ENCODE measurements around the gene IGF2R. TPM values are rescaled to one million over a fixed set of nuclear protein-coding genes. Genes with fewer than 3 reads are reported as not detected.

The IGF2R gene
- total RNA-seq, 1 experiment from 2014 or later: 31.5 TPM

- Histone ChIP-seq H2AFZ (ENCODE audit: low read length) (no peak overlapping the region), H3K36me3 (ENCODE audit: low read depth, low read length) (peaks cover 43% of the 10 kb centered on the region), H3K9me2 (replicated peaks; ENCODE audit: low read length) (no peaks in the 10 kb centered on the region), H3F3A (ENCODE audit: low read length, unreplicated experiment) (peaks cover 6% of the 10 kb centered on the region), H3K9ac (ENCODE audit: low read length) (peak overlapping the region; percentile 53; the same call in 1 of the 2 replicates), H3K4me3 (ENCODE audit: low read length) (0 out of 2 replicates have a peak overlapping the region, but pooled peaks have one; percentile 52), H3K9me3 (ENCODE audit: low read length) (no peaks in the 10 kb centered on the region), H3K27me3 (ENCODE audit: low read length) (no peaks in the 10 kb centered on the region), H4K20me1 (ENCODE audit: low read length) (no peaks in the 10 kb centered on the region), H3K4me1 (ENCODE audit: insufficient read depth, low read length) (peaks cover 34% of the 10 kb centered on the region), H3K27ac (ENCODE audit: low read length) (peak overlapping the region; percentile 99), H3K4me2 (ENCODE audit: low read length) (peak overlapping the region; percentile 82), H3K79me2 (ENCODE audit: low read length) (0 out of 2 replicates have a peak, but pooled peaks cover 8% of the 10 kb centered on the region)
- BruUV-seq (replicated peaks): no TSS peak
- TF ChIP-seq CTCF (conservative IDR thresholded peaks at IDR 0.05; ENCODE audit: low read depth, low read length) (no peak), EZH2 (IDR thresholded peaks at IDR 0.05; ENCODE audit: low read length, unreplicated experiment) (no peak), EZH2phosphoT487 (IDR thresholded peaks at IDR 0.05; ENCODE audit: borderline replicate concordance, low read length) (no peak)
- ChIA-PET POLR2A (ENCODE audit: unreplicated experiment) (no interaction called here), CTCF (no interaction called here)
- DNase-seq (no peak), ATAC-seq (no peak)
- intact Hi-C loops (cut with micrococcal nuclease): loop anchor here (2.0 to 5.0 kb wide), 2 partner anchors 71 to 181 kb away; no protein-coding TSS in a partner anchor
These were observed 74.9 kb downstream of the IGF2R start for GRCh38 chr6:160043784-160044183.

- Histone ChIP-seq H3K4me3 (ENCODE audit: low read length) (no peak overlapping the region), H3K79me2 (ENCODE audit: low read length) (0 out of 2 replicates have a peak, but pooled peaks cover 8% of the 10 kb centered on the region), H3F3A (ENCODE audit: low read length, unreplicated experiment) (peaks cover 6% of the 10 kb centered on the region), H3K36me3 (ENCODE audit: low read depth, low read length) (peaks cover 43% of the 10 kb centered on the region), H3K4me2 (ENCODE audit: low read length) (no peak overlapping the region), H3K27ac (ENCODE audit: low read length) (no peak overlapping the region), H3K9me2 (replicated peaks; ENCODE audit: low read length) (no peaks in the 10 kb centered on the region), H3K9ac (ENCODE audit: low read length) (no peak overlapping the region), H3K4me1 (ENCODE audit: insufficient read depth, low read length) (peaks cover 34% of the 10 kb centered on the region), H2AFZ (ENCODE audit: low read length) (no peak overlapping the region), H3K9me3 (ENCODE audit: low read length) (no peaks in the 10 kb centered on the region), H4K20me1 (ENCODE audit: low read length) (no peaks in the 10 kb centered on the region), H3K27me3 (ENCODE audit: low read length) (no peaks in the 10 kb centered on the region)
- POLR2A ChIA-PET (ENCODE audit: unreplicated experiment): no interaction called here
- ATAC-seq (no peak), DNase-seq (no peak)
- no TSS peak for BruUV-seq (replicated peaks)
- CTCF ChIA-PET: no interaction called here
- intact Hi-C loops (cut with micrococcal nuclease): loop anchor here (5.0 kb wide), 1 partner anchor 72 kb away; no protein-coding TSS in a partner anchor
- TF ChIP-seq EZH2 (IDR thresholded peaks at IDR 0.05; ENCODE audit: low read length, unreplicated experiment): no peak
- TF ChIP-seq CTCF (conservative IDR thresholded peaks at IDR 0.05; ENCODE audit: low read depth, low read length): no peak
- no peak for TF ChIP-seq EZH2phosphoT487 (IDR thresholded peaks at IDR 0.05; ENCODE audit: borderline replicate concordance, low read length)
These were observed 75.8 kb downstream of the IGF2R start for GRCh38 chr6:160044687-160045086.

GRCh38 chr6:160048471-160048870 lies 79.6 kb downstream of the IGF2R start:
- intact Hi-C loops (cut with micrococcal nuclease): no loop called here
- Histone ChIP-seq H2AFZ (ENCODE audit: low read length) (no peak overlapping the region), H3F3A (ENCODE audit: low read length, unreplicated experiment) (no peaks in the 10 kb centered on the region), H3K4me1 (ENCODE audit: insufficient read depth, low read length) (peaks cover 8% of the 10 kb centered on the region), H3K27ac (ENCODE audit: low read length) (no peak overlapping the region), H3K79me2 (ENCODE audit: low read length) (0 out of 2 replicates have a peak, but pooled peaks cover 8% of the 10 kb centered on the region), H3K36me3 (ENCODE audit: low read depth, low read length) (peaks cover 59% of the 10 kb centered on the region), H4K20me1 (ENCODE audit: low read length) (no peaks in the 10 kb centered on the region), H3K9me3 (ENCODE audit: low read length) (no peaks in the 10 kb centered on the region), H3K9me2 (replicated peaks; ENCODE audit: low read length) (no peaks in the 10 kb centered on the region), H3K4me2 (ENCODE audit: low read length) (no peak overlapping the region), H3K9ac (ENCODE audit: low read length) (no peak overlapping the region), H3K4me3 (ENCODE audit: low read length) (no peak overlapping the region), H3K27me3 (ENCODE audit: low read length) (no peaks in the 10 kb centered on the region)
- ATAC-seq: no peak
- POLR2A ChIA-PET (ENCODE audit: unreplicated experiment): no interaction called here
- no TSS peak for BruUV-seq (replicated peaks)
- TF ChIP-seq EZH2phosphoT487 (IDR thresholded peaks at IDR 0.05; ENCODE audit: borderline replicate concordance, low read length) (no peak), CTCF (conservative IDR thresholded peaks at IDR 0.05; ENCODE audit: low read depth, low read length) (no peak), EZH2 (IDR thresholded peaks at IDR 0.05; ENCODE audit: low read length, unreplicated experiment) (no peak)
- CTCF ChIA-PET: no interaction called here
- no peak for DNase-seq
